Tibial nerve (tissue), 4 donors: ENCODE results near the gene KRT3.

Experiments
- EP300 ChIP-seq, 2 donors: sonication (generic); formaldehyde crosslinking; IDR thresholded peaks; one replicate each; pipeline ENCODE4 v1.6.1; 2017; ENCODE audit warnings: antibody characterized with exemption in 2 of 2, mild to moderate bottlenecking in 1 of 2
- TF ChIP-seq, protein P1 (sequence below), 5 experiments: fragments of 200-600 bp in 3 of 5; fragments of 450-650 bp in 2 of 5; sonication (generic) in 3 of 5; IDR thresholded peaks; one replicate each; pipeline ENCODE4 v1.5.1; 2016 to 2019; ENCODE audit warnings: antibody characterized with exemption in 5 of 5, mild to moderate bottlenecking in 3 of 5, moderate library complexity in 2 of 5

DNA sequence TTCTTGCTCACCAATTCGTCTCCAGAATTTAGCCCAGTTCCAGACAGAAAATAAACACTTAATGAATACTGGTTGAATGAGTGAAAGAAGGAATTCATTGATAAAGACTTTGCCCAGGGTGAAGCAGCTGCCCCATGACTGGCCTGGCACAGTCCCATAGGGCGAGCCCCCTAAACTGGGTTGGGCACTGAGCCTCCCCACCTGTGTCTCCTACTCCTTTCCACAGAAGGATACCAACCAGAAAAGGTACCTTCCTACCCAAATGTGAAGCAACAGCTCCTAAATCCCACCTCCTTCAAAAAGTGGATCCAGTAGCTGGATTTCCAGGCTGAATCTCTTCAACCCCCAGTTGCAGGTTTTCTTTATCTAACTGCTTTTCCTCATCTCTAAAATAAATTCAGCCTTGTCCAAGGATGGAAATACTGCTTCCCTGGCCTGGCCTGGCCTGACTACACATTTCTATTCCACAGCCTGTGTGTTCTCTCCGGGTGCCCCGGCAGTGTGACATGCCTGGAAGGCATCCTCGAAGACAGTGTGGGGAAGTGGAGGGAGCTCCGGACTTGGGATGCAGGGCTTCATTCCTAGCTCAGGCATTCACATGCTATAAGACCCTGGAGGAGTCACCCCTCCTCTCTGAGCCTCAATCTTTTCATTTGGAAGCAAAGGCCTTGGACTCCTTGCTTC is 7.6 kb downstream of the KRT3 start:
- TF ChIP-seq, protein P1, sequence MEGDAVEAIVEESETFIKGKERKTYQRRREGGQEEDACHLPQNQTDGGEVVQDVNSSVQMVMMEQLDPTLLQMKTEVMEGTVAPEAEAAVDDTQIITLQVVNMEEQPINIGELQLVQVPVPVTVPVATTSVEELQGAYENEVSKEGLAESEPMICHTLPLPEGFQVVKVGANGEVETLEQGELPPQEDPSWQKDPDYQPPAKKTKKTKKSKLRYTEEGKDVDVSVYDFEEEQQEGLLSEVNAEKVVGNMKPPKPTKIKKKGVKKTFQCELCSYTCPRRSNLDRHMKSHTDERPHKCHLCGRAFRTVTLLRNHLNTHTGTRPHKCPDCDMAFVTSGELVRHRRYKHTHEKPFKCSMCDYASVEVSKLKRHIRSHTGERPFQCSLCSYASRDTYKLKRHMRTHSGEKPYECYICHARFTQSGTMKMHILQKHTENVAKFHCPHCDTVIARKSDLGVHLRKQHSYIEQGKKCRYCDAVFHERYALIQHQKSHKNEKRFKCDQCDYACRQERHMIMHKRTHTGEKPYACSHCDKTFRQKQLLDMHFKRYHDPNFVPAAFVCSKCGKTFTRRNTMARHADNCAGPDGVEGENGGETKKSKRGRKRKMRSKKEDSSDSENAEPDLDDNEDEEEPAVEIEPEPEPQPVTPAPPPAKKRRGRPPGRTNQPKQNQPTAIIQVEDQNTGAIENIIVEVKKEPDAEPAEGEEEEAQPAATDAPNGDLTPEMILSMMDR (IDR thresholded peaks at IDR 0.05) = no peak
- TF ChIP-seq EP300 (IDR thresholded peaks at IDR 0.05) = no peak
